T-helper 9 cell (primary cell): ENCODE measurements around the gene FAM131A.
A peak's percentile ranks its signal among the peaks of the same experiment; 100 is the strongest.

ENCODE experiments used
- DNase-seq: peaks from one replicate; pipeline ENCODE4 v3.0.0-alpha.2; 2020

Gene FAM131A

GRCh38 chr3:184358921-184359350, 21.5 kb downstream of the FAM131A start:
- DNase-seq, result no peak

- no peak for DNase-seq
Observed at GRCh38 chr3:184359610-184360009, 22.2 kb downstream of the FAM131A start.

- no peak for DNase-seq
Observed at GRCh38 chr3:184360070-184360928, 22.9 kb downstream of the FAM131A start.

GRCh38 chr3:184360929-184361531, 23.6 kb downstream of the FAM131A start:
- no peak for DNase-seq

GRCh38 chr3:184361532-184361931, 24.1 kb downstream of the FAM131A start, which contains the start of the genes CLCN2 and POLR2H:
Gene CLCN2 (minus strand): TSS chr3:184361605. CDS start chr3:184361479, 126 bp downstream.
Gene POLR2H (plus strand): TSS chr3:184361710. CDS start chr3:184363493, 1,783 bp downstream.
- peak; percentile 38 for DNase-seq

GRCh38 chr3:184361932-184362667, 24.7 kb downstream of the FAM131A start:
- peak; percentile 25 for DNase-seq

- peak; percentile 87 for DNase-seq
Observed at GRCh38 chr3:184362668-184363546, 25.5 kb downstream of the FAM131A start.

- no peak for DNase-seq
Observed at GRCh38 chr3:184366619-184367289, 29.4 kb downstream of the FAM131A start.

- DNase-seq, result no peak
Observed at GRCh38 chr3:184368116-184368515, 30.7 kb downstream of the FAM131A start.

- DNase-seq, result no peak
Observed at GRCh38 chr3:184368586-184369183, 31.3 kb downstream of the FAM131A start.

GRCh38 chr3:184371570-184372018, 34.2 kb downstream of the FAM131A start:
- DNase-seq, result peak; percentile 36

GRCh38 chr3:184372296-184372821, 35.0 kb downstream of the FAM131A start:
- DNase-seq, result no peak

- no peak for DNase-seq
Observed at GRCh38 chr3:184372911-184373310, 35.5 kb downstream of the FAM131A start.

- DNase-seq, result no peak
Observed at GRCh38 chr3:184373422-184373821, 36.0 kb downstream of the FAM131A start.

- no peak for DNase-seq
Observed at GRCh38 chr3:184375747-184376461, 38.5 kb downstream of the FAM131A start.

- no peak for DNase-seq
Observed at GRCh38 chr3:184377374-184377773, 40.0 kb downstream of the FAM131A start.

- no peak for DNase-seq
Observed at GRCh38 chr3:184377882-184378445, 40.6 kb downstream of the FAM131A start, which contains the start of gene THPO. Gene THPO (minus strand): TSS chr3:184378207. CDS start chr3:184376259, 1,948 bp downstream.

GRCh38 chr3:184378651-184379357, 41.4 kb downstream of the FAM131A start:
- DNase-seq, result no peak
